GDM1 (cell line): ENCODE results near the gene METTL4.
"Not testable (repeated sequence)": the region's sequence is repeated elsewhere in the genome, so short reads cannot be mapped to it uniquely, and the experiment has no call there.

ENCODE experiments used
- DNase-seq: peaks from one replicate; lab custom pipeline; 2025; lab: John Stamatoyannopoulos, UW

METTL4 gene

GRCh38 chr18:2559249-2559648 is 12.1 kb downstream of the METTL4 start:
- DNase-seq, result no peak

GRCh38 chr18:2557536-2557935 is 13.8 kb downstream of the METTL4 start:
- no peak for DNase-seq

GRCh38 chr18:2555895-2556294 is 15.4 kb downstream of the METTL4 start:
- no peak for DNase-seq

- no peak for DNase-seq
These were observed 16.6 kb downstream of the METTL4 start for GRCh38 chr18:2554696-2555095.

GRCh38 chr18:2551425-2551824 is 19.9 kb downstream of the METTL4 start:
- no peak for DNase-seq

GRCh38 chr18:2549462-2549861 is 21.8 kb downstream of the METTL4 start:
- no peak for DNase-seq

GRCh38 chr18:2547477-2548087 is 23.7 kb downstream of the METTL4 start:
- DNase-seq, result no peak

GRCh38 chr18:2545155-2545554 is 26.1 kb downstream of the METTL4 start:
- DNase-seq, result no peak

GRCh38 chr18:2541925-2542563 is 29.3 kb downstream of the METTL4 start:
- DNase-seq, result not testable (repeated sequence)

GRCh38 chr18:2540575-2540974 is 30.7 kb downstream of the METTL4 start:
- DNase-seq, result no peak

GRCh38 chr18:2538844-2539243 is 32.5 kb downstream of the METTL4 start:
- no peak for DNase-seq

GRCh38 chr18:2538236-2538635 is 33.1 kb downstream of the METTL4 start:
- DNase-seq, result no peak

GRCh38 chr18:2537296-2537695 is 34.0 kb downstream of the METTL4 start:
- no peak for DNase-seq

- DNase-seq, result no peak
These were observed 34.8 kb downstream of the METTL4 start for GRCh38 chr18:2536493-2536892.

GRCh38 chr18:2536063-2536462 is 35.2 kb downstream of the METTL4 start:
- no peak for DNase-seq

- DNase-seq, result no peak
These were observed 35.8 kb downstream of the METTL4 start for GRCh38 chr18:2535419-2535910.

- no peak for DNase-seq
These were observed 36.4 kb downstream of the METTL4 start for GRCh38 chr18:2534906-2535305.

- no peak for DNase-seq
These were observed 38.5 kb downstream of the METTL4 start for GRCh38 chr18:2532797-2533196.

- DNase-seq, result no peak
These were observed 39.6 kb downstream of the METTL4 start for GRCh38 chr18:2531751-2532150.

- DNase-seq, result no peak
These were observed 42.2 kb downstream of the METTL4 start for GRCh38 chr18:2529154-2529553.

GRCh38 chr18:2526329-2526728 is 45.0 kb downstream of the METTL4 start:
- DNase-seq, result no peak

- DNase-seq, result not testable (repeated sequence)
These were observed 46.5 kb downstream of the METTL4 start for GRCh38 chr18:2524794-2525198.

- DNase-seq, result no peak
These were observed 49.2 kb downstream of the METTL4 start for GRCh38 chr18:2522112-2522511.

GRCh38 chr18:2518473-2518872 is 52.8 kb downstream of the METTL4 start:
- DNase-seq, result no peak
